Stimulated activated CD8-positive, alpha-beta memory T cell treated with anti-CD3 and anti-CD28 coated beads, Interleukin-15, amount 100 ng/mL, for 4 hours (primary cell): ENCODE measurements around the gene BRICD5.

Source experiments
- DNase-seq, 2 donors: peaks; one replicate each; pipeline ENCODE4 v3.0.0-alpha.2; 2020; ENCODE audit warnings: low read depth in 2 of 2

The BRICD5 gene

DNA sequence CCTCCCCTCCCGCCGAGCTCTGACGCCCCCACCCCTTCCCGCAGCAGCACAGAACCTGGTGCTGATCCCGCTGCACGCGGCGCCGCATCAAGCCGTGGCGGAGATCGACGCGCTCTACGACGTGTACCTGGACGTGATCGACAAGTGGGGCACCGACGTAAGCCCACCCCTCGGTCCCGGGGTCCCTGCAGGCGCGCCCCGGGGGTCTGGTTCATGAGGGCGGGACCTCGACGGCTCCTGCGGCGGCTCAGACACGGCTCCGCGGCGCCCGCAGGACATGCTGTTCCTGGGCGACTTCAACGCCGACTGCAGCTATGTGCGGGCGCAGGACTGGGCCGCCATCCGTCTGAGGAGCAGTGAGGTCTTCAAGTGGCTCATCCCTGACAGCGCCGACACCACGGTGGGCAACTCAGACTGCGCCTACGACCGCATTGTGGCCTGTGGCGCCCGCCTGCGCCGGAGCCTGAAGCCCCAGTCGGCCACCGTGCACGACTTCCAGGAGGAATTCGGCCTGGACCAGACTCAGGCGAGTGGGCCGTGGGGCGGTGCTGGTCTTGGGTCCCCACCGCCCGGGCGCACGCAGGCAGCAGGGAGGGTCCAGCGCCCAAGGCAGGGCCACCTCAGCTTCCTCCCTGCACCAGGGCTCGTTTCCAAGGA lies 27.0 kb upstream of the BRICD5 start:
- no peak for DNase-seq

DNA sequence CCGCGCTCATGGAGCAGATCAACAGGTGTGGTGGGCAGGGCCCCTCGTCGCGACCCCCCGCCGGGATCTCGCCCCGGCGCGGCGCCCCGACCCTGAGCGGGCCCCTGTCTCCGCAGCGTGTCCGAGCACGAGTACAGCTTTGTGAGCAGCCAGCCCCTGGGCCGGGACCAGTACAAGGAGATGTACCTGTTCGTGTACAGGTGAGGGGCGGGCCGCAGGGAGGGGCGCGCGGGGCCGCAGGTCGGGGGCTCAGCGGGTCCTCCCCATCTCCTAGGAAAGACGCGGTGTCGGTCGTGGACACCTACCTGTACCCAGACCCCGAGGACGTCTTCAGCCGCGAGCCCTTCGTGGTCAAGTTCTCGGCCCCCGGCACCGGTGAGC lies 26.4 kb upstream of the BRICD5 start:
- no peak for DNase-seq

DNA sequence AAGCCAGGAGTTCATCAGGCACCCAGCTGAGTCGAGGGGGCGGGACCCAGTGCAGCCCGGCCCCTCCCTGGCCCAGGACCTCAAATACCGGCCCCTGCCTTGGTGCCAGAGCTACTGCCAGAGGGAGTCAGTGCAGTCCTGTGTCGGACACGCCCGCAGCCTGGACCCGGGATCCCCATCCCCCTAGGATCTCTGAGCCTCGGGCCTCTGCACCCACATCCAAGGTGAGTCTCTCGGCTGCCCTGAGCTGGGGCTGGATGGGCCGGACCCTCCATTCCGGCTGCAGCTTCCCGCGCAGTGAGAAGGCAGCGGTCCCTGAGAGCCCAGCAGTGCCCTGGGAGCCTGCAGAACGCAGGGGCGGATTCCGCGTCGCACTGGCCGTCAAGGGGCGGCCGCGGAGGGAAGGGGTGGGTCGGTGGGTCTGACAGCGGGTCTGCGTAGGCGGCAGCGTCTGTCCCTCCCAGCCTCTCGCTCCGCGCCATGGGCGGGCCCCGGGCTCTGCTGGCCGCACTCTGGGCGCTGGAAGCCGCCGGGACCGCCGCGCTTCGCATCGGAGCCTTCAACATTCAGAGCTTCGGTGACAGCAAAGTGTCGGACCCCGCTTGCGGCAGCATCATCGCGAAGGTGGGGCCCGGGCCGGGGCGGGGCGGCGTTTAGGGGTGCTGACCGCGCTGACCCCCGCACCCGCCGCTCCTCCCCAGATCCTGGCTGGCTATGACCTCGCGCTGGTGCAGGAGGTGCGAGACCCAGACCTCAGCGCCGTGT lies 25.9 kb upstream of the BRICD5 start, which contains the start of gene DNASE1L2:
DNASE1L2 (plus strand) TSS at position 108 of the 765 bp plus-strand sequence; CDS start at position 481, 373 bp downstream.
- no peak for DNase-seq

DNA sequence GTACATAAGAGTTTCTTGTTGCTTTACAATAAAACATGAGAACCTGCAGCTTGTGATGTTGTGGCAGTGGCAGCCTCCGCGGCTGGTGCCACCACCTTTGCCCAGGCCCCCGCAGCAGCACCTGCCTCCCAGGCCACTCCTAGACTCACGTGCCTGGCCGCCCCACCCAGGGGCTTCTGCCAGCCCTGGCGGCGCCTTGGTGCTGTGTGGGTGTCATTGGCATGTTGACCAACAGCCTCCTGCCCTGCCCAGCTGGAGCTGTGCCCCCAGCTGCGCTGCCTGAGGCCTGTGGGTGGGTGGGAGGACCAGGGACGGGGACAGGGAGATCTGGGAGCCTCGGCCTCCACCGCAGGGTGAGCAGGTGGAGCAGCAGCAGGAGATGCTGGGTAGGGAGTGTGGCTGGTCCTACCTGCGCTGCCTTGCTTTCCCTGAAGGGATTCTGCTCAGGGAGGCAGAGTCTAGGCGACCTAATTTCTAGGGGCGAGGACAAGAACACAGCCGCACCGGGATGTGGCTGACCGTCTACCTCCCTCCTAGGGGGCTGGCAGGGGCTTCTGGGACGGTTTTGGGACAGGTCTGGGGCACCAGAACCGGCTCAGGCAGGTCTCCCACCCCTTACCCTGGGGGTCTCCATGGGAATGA lies 25.2 kb upstream of the BRICD5 start:
- DNase-seq = no peak

DNA sequence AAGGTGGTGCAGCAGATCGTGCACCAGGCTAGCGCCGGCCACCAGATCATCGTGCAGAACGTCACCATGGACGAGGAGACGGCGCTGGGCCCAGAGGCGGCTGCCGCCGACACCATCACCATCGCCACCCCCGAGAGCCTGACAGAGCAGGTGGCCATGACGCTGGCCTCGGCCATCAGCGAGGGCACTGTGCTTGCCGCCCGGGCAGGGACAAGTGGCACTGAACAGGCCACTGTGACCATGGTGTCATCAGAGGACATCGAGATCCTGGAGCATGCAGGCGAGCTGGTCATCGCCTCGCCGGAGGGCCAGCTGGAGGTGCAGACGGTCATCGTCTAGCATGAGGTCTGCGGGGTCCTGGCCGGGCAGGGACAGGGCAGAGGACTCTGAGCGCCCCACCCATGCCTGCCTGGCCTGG lies 24.6 kb upstream of the BRICD5 start:
- no peak for DNase-seq

DNA sequence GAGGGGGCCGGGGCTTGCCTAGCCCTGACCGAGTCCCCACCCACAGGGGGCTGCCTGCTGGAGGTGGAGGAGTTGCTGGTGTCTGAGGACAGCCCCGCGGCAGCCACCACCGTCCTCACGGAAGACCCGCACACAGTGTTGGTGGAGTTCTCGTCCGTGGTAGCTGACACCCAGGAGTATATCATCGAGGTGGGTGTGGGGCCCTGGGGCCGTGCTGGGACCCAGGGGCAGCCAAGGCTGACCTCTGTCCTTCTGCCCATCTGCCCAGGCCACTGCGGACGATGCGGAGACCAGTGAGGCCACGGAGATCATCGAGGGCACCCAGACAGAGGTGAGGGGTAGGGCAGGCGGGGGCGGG lies 24.1 kb upstream of the BRICD5 start:
- DNase-seq = no peak

DNA sequence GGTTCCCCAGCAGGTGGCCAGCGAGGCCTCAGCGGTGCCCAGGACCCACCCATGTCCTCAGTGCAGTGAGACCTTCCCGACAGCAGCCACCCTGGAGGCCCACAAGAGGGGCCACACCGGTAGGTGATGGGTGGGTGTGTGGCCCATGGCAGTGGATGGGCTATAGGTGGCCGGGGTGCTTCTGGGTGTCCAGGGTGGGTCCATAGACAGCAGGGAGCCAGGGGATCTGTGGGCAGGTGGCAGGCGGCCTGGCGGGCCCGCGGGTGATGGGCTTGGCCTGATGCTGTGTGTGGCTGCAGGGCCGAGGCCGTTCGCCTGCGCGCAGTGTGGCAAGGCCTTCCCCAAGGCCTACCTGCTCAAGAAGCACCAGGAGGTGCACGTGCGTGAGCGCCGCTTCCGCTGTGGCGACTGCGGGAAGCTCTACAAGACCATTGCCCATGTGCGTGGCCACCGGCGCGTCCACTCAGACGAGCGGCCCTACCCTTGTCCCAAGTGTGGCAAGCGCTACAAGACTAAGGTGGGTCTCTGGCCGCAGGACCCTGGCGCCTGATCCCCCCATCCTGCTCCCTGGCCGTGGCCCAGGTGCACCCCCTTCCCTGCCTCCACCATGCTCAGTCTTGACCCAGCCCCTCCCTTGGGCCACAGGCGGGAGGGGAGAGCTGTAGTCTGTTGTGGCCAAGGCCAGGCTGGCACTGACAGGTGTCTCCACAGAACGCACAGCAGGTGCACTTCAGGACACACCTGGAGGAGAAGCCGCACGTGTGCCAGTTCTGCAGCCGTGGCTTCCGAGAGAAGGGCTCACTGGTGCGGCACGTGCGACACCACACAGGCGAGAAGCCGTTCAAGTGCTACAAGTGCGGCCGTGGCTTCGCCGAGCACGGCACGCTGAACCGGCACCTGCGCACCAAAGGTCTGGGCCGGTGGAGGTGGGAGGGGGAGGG lies 23.5 kb upstream of the BRICD5 start:
- DNase-seq = no peak

DNA sequence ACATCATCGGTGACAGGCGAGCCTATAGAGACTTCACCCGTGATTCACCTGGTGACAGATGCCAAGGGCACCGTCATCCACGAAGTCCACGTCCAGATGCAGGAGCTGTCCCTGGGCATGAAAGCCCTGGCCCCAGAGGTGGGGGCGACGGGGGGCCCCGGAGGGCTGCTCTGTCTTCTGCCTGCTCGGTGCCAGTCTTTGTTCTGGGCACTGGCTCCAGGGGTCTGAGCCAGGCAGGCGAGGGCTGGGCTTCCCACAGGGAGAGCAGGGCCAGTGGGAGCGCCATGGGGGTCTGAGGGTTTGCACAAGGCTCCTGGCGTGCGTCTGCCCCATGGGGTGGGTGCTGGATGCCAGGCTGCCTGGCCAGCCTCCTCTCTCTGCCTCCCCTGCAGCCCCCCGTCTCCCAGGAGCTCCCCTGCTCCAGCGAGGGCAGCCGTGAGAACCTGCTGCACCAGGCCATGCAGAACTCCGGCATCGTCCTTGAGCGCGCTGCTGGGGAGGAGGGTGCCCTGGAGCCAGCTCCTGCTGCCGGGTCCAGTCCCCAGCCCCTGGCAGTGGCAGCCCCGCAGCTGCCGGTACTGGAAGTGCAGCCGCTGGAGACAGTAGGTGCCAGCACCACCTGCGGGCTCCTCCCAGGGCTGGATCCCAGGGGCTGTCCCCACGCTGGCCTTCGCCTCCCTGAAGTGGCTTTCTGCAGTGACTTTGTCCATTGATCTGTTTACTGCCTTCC lies 22.5 kb upstream of the BRICD5 start:
- no peak for DNase-seq

DNA sequence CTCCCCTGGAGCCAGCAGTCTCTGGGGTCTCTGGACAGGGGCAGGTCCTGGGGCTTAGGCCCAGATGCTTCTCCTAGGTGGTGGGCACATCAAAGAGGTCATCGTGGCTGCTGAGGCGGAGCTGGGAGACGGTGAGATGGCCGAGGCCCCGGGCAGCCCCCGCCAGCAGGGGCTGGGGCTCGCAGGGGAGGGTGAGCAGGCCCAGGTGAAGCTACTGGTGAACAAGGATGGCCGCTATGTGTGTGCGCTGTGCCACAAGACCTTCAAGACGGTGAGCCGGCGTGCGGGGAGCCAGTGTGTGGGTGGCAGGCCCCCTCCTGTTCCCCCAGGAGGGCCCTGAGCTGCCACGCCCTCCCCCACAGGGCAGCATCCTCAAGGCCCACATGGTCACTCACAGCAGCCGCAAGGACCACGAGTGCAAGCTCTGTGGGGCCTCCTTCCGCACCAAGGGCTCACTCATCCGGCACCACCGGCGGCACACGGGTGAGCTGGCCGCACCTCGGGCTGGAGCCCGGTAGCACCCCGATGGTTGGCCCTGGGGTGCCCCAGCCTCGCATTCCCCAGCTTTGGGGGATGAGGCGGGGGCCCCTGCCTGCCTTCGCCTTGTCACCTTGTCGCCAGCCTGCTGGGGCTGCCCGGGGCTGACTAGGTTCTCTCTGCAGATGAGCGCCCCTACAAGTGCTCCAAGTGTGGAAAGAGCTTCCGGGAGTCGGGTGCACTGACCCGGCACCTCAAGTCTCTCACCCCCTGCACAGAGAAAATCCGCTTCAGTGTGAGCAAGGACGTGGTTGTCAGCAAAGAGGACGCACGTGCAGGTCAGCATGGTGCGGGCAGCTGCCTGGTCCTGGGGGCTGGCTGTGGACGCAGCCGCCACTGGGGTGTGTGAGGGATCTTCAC lies 21.7 kb upstream of the BRICD5 start:
- DNase-seq = no peak

DNA sequence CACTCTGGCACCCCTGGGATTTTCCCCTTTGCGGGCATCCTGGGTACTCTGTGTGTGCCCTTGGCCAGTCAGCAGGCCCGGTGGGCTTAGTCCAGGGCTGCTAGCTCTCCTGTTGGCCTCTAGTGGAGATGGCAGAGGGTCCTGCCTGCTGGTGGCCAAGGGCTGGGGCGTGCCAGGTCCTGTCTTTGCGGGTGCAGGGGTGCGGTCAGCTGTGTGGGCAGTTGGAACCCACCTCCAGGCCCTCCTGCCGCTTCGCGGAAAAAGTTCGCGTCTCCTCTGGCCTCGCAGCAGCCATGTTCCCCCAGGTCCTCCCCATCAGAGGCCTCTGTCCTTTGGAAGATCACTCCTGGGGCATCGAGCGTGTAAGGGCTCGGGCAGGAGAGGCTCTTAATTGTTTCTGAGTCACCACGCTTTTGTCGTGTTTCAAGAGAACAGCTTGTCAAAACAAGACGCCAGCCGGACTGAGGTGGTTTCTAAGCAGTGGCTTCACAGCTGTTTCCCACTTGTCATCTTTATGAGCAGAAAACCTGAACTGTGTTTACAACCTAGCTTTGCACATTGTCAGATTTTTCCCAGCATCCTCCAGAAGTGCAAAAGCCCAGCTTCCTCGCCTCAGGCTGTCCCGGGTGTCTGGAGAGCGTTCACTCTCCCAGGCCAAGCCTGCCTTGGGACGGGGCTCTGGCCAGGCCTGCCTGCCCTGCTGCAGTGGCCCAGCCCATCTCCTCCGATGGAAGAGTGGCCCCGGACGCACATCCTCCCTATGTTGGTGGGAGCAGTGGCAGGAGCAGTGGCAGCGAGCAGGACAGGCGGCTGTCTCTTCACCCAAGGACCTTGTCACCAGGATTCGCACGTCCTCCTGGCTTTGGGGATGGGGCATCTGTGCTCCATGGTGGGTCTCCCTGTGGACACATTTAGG lies 20.6 kb upstream of the BRICD5 start:
- no peak for DNase-seq

DNA sequence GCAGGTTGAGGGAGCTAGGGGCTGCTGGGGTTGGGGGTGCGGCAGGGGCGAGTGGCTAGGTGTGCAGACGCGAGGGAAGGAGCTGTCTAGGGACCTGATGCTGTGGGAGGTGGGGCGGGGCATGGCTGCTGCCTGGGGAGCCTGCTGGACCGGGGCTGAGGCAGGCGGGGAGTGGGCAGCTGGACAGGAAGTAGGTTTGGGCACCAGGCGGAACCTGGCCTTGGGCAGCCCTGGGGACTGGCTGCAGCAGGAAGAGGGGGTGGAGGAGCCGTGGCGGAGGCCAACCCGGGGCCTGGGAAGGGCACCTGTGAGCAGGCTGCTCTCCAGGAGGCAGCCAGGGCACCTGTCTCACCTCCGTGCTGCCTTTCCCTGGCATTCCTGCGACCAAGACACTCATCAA lies 19.7 kb upstream of the BRICD5 start:
- DNase-seq = no peak

DNA sequence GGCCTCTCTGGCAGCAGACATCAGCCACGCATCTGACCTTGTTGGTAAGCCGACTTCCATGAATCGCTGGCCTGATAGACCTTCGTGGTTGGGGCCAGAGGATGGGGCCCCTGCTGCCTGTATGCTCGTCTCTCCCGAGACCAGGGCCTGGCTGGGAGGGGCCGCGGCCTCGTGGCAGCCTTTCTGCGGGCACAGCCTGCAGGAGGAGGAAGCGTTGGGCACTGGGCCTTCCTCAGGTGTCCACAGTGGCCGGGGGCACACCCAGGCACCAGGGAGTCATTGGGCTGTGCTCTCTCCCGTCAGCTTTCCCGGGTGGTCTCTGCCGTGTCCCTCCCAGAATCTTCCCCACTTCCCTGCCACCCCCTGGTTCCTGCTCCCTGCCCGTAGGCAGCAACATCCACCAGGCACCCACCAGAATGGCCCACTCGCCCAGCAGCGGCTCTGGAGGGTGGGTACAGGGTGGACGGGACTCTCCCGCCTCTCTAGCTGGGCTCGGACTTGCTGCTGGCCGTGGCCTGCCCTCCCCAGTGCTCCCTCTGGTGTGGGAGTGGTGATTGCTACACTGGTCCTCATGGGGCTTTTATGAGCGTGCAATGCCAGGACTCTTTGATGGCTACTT lies 19.1 kb upstream of the BRICD5 start:
- DNase-seq = no peak

DNA sequence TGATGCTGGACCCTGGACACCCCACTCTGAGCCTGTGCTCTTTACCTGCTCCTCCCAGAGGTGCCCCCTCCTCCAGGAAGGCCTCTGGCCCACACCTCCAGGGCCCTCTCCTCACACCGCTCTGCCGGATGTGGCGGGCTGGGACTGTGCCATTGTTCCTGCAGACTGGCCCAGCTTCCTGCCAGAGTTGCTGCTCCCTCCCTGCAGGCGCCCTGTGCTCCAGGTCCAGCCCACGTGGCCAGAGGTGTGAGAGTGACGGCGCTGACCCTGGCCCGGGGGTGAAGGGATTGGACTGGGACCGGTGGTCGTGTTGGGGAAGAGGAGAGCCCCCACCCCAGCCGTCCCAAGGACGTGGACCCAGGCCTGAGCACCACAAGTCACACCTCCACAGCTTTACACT lies 18.4 kb upstream of the BRICD5 start:
- DNase-seq = no peak

DNA sequence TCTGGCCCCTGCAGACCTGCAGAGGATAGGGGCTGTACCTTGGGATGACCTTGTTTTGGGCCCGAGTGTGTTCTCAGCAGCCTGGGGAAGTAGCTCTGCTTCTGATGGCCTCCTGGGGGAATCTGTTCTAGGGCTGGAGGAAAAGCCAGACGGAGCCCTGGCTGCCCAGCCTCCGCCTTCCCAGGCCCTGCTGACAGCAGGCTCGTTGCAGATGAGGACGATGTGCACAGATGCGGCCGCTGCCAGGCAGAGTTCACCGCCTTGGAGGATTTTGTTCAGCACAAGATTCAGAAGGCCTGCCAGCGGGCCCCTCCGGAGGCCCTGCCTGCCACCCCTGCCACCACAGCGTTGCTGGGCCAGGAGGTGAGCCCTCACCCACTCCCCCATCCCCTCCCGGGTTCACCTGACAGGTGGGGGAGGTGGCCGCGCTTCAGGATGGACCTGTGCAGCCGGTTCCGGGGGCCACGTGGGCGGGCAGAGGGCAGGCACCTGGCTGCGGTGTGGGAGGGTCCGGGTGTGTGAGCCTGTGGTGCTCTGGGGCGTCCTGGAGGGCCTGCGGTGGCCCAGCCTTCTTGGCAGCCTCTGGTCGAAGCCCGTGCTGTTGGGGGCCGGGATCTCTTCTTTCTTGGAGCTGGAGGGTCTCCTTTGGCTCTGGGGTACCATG lies 17.6 kb upstream of the BRICD5 start:
- DNase-seq = no peak

DNA sequence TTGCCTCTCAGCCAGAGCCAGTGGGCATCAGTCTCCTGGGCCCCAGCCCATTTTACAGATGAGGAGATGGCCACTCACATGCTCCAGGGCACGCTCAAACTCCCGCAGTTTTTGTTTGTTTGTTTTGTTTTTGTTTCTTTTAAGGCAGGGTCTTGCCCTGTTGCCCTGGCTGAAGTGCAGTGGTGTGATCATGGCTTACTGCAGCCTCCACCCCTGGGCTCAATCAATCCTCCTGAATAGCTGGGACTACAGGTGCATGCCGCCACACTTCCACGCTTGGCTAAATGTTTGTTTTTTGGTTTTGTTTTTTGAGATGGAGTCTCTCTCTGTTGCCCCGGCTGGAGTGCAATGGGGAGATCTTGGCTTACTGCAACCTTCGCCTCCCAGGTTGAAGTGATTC lies 16.3 kb upstream of the BRICD5 start:
- no peak for DNase-seq

DNA sequence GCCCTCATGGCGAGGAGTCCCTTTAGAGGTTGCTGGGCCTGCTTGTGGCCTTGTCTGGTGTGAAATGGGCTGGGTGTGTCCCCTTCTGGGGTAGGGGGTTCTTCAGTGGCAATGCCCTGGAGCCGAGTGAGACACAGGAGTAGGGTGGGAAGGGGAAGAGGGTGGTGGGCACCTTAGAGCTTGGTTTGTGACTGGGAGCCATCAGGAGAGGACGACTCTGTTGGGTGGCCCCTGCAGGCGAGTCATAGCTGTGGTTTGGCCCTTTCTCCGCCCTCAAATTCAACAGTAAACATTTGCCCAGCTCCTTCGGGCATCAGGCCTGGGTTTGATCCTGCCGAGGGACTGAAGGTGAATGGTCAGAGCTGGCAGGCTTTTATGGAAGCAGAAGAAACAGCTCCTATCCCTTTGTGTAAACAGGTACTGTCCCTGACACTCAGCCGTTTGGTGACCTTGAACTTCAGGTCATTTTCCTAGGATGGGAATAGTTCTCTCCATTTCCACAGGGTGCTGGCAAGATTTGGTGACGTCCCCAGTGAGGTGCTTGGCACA lies 15.7 kb upstream of the BRICD5 start:
- no peak for DNase-seq

DNA sequence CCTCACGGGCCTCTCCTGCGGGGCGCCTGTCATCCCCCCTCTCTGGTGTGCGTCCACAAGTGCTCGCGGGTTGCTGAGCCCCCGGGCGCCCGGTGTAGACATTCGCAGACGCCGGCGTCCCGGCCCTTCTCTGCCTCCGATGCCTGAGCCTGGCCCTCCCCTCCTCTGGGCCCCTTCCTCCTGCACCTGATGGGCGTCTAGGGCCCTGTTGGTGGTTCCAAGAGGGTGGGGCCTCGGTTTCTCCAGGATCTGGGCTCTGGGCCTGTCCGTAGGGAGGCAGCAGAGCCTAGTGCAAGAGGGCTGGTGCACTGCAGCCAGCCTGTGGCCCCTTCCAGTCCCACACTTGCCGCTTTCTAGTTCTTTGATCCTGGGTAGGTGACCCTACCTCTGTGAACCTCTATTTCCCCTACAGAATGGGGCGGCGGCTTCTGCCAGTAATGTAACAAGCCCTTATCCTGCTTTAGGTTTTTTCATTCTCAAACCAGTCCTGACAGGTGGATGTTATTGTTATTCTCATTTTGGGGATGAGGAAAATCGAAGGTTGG lies 13.4 kb upstream of the BRICD5 start:
- no peak for DNase-seq
